HG02852 (cell line): Measurements from ENCODE around the gene SOX15.
"Not testable (repeated sequence)": the region's sequence is repeated elsewhere in the genome, so short reads cannot be mapped to it uniquely, and the experiment has no call there.

Experiments
- ATAC-seq: cut with Tn5 transposase; IDR thresholded peaks from one replicate; pipeline ENCODE4 v1.9.1; 2021; ENCODE audit warnings: mild to moderate bottlenecking, moderate library complexity; ENCODE audit not compliant: unreplicated experiment

The SOX15 gene

GRCh38 chr17:7589891-7590691 is at the start of gene SOX15:
TSS of gene SOX15 (minus strand) at chr17:7590094. CDS start at chr17:7589676, 418 bp downstream.
- ATAC-seq, result no peak

- no peak for ATAC-seq
These were observed 46.3 kb upstream of the SOX15 start for GRCh38 chr17:7636163-7636562.

GRCh38 chr17:7634384-7634783 is 44.5 kb upstream of the SOX15 start:
- ATAC-seq, result no peak

GRCh38 chr17:7633093-7633492 is 43.2 kb upstream of the SOX15 start:
- ATAC-seq, result no peak

GRCh38 chr17:7632492-7632894 is 42.6 kb upstream of the SOX15 start:
- ATAC-seq, result no peak

DNA sequence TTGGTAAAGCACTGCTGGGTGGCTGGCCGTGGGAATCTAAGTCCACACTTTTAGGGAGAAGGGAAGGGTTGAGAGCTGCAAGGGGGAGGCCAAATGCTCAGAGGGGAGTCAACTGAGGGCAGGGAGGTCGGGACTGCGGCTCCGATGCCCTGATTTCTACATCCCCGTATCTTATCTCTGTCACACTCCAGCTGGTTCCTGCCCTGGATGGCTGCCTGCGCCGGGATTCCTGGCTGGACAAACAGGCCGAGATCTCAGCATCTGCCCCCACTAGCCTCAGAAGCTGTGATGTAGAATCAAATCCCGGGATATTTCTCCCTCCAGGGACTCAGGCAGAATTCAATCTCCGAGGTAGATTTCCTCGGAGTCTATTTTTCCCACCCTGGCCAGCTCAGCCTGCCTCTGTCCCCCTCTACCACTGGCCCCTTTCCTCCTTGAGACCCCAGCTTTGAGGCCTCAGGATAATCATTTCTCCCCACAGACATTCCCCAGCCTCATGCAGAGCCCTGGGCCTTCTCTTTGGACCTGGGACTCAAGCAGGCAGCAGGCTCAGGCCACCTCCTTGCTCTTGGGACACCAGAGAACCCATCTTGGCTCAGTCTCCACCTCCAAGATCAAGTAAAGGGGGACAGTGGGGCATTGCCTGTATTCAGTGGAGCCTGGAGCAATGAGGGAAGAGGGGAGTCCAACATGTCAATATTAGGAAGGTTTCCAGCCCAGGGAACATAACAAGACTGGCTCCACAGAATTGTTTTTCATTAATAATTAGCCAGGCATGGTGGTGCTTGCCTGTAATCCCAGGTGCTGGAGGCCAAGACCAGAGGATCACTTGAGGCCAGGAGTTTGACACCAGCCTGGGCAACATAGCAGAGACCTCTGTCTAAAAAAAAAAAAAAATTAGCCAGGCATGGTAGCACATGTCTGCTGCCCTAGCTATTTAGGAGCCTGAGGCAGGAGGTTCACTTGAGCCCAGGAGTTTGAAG is 41.8 kb upstream of the SOX15 start:
- no peak for ATAC-seq

DNA sequence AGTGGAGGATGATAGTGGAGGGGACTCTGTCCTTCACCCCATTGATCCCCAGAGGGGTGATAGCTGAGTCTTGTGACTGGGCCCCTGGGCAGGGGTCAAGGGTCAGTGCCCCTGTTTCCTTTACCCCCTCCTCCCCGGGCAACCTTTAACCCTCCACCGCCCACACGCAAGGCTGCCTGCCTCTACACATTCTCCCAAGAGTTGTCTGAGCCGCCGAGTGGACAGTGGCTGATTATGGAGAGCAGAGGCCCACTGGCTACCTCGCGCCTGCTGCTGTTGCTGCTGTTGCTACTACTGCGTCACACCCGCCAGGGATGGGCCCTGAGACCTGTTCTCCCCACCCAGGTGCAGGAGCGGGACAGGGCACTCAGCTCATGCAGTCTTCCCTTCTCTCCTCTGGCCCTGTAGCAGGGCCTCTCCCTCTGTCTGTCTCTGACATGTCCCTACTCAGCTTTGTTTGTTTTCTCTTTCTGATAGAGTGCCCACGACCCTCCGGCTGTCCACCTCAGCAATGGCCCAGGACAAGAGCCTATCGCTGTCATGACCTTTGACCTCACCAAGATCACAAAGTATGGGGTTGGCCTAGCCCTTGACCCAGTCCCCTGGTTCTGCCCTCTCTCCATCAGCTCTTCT is 40.2 kb upstream of the SOX15 start, which contains the start of gene SHBG:
SHBG (plus strand) TSS at position 197 of the 633 bp plus-strand sequence; CDS start at position 235, 38 bp downstream.
- ATAC-seq, result no peak

- ATAC-seq, result peak; percentile 92
These were observed 37.6 kb upstream of the SOX15 start, which contains the start of gene SAT2 for GRCh38 chr17:7627250-7628121. TSS of gene SAT2 (minus strand) at chr17:7627821. CDS start at chr17:7627635, 186 bp downstream.

DNA sequence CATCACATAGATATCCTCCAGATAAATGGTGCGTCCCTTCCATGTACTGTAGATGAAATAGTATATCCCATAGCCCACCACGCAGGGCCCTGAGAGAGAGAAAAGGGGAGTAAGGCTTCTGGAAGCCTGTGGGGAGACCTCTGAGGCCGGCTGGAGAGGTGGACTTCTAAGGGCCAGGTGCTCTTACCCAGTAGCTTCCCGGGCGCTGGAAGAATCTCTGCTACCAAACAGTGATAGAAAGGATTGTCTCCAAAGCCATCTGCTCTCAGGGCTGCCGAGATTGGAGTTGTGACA is 37.0 kb upstream of the SOX15 start:
- ATAC-seq, result no peak

DNA sequence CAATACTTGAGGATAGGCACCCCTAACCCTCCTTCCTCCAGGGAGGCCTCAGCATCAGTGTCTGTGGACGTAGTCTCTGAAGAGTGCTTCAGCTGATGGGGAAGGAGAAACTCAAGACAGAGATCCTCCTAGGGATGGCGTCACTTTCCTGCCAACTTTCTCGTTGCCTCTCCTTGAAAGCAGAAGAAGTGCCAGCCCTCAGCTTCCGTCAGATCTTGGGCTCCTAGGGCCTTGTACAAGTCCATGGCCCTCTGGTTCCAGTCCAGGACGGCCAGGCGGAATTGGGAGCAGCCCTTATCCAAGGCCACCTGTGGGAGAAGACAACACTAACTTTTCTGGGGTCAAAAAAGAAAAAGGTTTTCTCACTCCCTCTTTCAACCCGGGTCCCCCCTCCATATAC is 36.4 kb upstream of the SOX15 start:
- no peak for ATAC-seq

DNA sequence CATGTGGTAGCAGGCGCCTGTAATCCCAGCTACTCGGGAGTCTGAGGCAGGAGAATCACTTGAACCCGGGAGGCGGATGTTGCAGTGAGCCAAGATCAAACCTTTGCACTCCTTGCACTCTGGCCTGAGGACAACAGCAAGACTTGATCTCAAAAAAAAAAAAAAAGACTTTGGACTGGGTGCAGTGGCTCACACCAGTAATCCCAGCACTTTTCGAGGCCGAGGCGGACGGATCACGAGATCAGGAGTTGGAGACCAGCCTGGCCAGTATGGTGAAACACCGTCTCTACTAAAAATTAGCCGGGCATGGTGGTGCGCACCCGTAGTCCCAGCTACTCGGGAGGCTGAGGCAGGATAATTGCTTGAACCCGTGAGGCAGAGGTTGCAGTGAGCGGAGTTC is 35.9 kb upstream of the SOX15 start:
- ATAC-seq, result not testable (repeated sequence)

- no peak for ATAC-seq
These were observed 33.8 kb upstream of the SOX15 start for GRCh38 chr17:7623661-7624060.

- ATAC-seq, result no peak
These were observed 30.9 kb upstream of the SOX15 start for GRCh38 chr17:7620835-7621234.

DNA sequence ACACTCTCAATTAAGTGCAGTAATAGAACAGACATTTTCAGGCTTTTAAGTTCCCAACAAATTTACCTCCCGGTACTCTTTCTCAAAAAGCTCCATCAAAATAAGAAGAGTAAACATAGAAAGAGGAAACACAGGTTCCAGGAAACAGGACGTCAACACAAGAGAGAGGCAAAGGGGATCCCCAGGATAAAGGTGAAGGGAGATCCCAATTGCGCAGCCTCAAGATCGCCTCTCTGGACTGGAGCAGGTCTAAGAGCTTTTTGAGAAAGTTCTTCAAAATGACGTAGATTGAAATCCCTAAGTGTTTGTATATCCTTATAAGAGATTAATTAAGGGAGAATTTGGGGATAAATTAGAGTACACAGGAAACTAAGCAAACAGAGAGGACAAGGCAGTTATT is 28.7 kb upstream of the SOX15 start:
- no peak for ATAC-seq

- ATAC-seq, result no peak
These were observed 25.4 kb upstream of the SOX15 start for GRCh38 chr17:7615265-7615747.

DNA sequence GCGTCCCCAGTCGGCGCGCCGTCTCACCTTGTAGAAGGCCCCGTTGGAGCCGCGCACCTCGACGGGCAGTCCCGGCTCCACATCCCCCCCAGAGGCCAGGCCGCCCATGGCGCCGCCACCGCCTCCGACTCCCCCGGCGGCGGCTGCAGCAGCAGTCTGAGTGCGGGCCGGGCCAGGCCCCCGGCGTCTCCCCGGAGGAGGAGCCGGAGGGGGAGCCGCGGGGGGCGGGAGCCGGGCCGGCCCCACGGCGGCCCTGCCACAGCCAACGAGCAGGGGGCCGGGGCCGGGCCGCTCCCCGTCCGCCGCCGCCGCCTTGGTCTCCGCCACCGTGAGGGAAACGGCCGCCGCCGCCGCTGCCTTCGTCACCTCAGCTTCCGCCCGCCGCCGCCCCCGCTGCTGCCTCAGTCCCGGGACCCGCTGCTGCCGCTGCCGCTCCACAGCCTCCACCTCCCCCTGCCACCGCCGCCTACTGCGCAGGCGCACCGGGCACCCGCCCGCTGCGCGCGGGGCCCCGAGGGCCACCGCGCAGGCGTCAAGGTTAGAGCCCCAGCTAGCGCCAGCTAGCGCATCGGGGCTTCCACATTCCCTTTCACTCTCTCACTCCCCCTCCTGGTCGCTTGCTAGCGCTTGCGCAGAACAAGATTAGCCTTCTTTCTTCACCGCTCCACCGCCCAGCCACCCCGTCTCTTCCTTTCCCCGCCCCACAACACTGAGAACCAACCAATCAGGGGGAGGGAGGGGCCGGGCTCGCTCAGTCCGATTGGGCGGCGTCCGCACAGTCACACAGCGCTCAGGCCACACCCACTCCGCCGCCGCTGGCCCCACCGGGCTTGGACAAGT is 24.8 kb upstream of the SOX15 start, which contains the start of gene FXR2:
FXR2 (minus strand) TSS at position 473 of the 840 bp plus-strand sequence; CDS start at position 108, 365 bp downstream.
- ATAC-seq, result peak; percentile 85

- ATAC-seq, result no peak
These were observed 24.0 kb upstream of the SOX15 start for GRCh38 chr17:7613769-7614424.

- ATAC-seq, result no peak
These were observed 22.4 kb upstream of the SOX15 start for GRCh38 chr17:7612294-7612640.
